ENCODE data around the gene BMP7.

- TF ChIP-seq CTCF (IDR thresholded peaks at IDR 0.05) (no peak), POLR2A (IDR thresholded peaks at IDR 0.05) (no peak)
Observed at GRCh38 chr20:57155415-57155814, 111.0 kb downstream of the BMP7 start.

All from uterus (tissue), 2 donors.